GM21786 (cell line): ENCODE results near the gene PKP1.
"Not testable (repeated sequence)": the region's sequence is repeated elsewhere in the genome, so short reads cannot be mapped to it uniquely, and the experiment has no call there.

Experiments used
- ATAC-seq: cut with Tn5 transposase; IDR thresholded peaks from one replicate; pipeline ENCODE4 v1.9.1; 2021; ENCODE audit not compliant: unreplicated experiment

PKP1 gene

GRCh38 chr1:201282931-201283829 lies at the start of gene PKP1:
Gene PKP1, plus strand, starts transcription at chr1:201283506. Its CDS starts 197 bp downstream, at chr1:201283703.
- no peak for ATAC-seq

- ATAC-seq = not testable (repeated sequence)
Measured at GRCh38 chr1:201239646-201240045, 43.7 kb upstream of the PKP1 start.

- ATAC-seq = no peak
Measured at GRCh38 chr1:201240171-201240570, 43.1 kb upstream of the PKP1 start.

- no peak for ATAC-seq
Measured at GRCh38 chr1:201241736-201242135, 41.6 kb upstream of the PKP1 start.

GRCh38 chr1:201245082-201245481 lies 38.2 kb upstream of the PKP1 start:
- no peak for ATAC-seq

GRCh38 chr1:201248721-201249559 lies 34.4 kb upstream of the PKP1 start:
- ATAC-seq = no peak

GRCh38 chr1:201250326-201251011 lies 32.8 kb upstream of the PKP1 start:
- no peak for ATAC-seq

- no peak for ATAC-seq
Measured at GRCh38 chr1:201251411-201251810, 31.9 kb upstream of the PKP1 start.

- no peak for ATAC-seq
Measured at GRCh38 chr1:201251851-201252430, 31.4 kb upstream of the PKP1 start.

- ATAC-seq = no peak
Measured at GRCh38 chr1:201252944-201253371, 30.3 kb upstream of the PKP1 start.

- ATAC-seq = no peak
Measured at GRCh38 chr1:201253411-201253810, 29.9 kb upstream of the PKP1 start.

GRCh38 chr1:201253906-201254624 lies 29.2 kb upstream of the PKP1 start:
- no peak for ATAC-seq

- ATAC-seq = no peak
Measured at GRCh38 chr1:201254625-201255478, 28.5 kb upstream of the PKP1 start.

- ATAC-seq = no peak
Measured at GRCh38 chr1:201255479-201256362, 27.6 kb upstream of the PKP1 start.

GRCh38 chr1:201258132-201258531 lies 25.2 kb upstream of the PKP1 start:
- not testable (repeated sequence) for ATAC-seq

- no peak for ATAC-seq
Measured at GRCh38 chr1:201258763-201259230, 24.5 kb upstream of the PKP1 start.

GRCh38 chr1:201259476-201260235 lies 23.6 kb upstream of the PKP1 start:
- ATAC-seq = no peak

- ATAC-seq = no peak
Measured at GRCh38 chr1:201260236-201260590, 23.1 kb upstream of the PKP1 start.
